ENCODE results near the gene CYTH4.

CYTH4 gene

DNA sequence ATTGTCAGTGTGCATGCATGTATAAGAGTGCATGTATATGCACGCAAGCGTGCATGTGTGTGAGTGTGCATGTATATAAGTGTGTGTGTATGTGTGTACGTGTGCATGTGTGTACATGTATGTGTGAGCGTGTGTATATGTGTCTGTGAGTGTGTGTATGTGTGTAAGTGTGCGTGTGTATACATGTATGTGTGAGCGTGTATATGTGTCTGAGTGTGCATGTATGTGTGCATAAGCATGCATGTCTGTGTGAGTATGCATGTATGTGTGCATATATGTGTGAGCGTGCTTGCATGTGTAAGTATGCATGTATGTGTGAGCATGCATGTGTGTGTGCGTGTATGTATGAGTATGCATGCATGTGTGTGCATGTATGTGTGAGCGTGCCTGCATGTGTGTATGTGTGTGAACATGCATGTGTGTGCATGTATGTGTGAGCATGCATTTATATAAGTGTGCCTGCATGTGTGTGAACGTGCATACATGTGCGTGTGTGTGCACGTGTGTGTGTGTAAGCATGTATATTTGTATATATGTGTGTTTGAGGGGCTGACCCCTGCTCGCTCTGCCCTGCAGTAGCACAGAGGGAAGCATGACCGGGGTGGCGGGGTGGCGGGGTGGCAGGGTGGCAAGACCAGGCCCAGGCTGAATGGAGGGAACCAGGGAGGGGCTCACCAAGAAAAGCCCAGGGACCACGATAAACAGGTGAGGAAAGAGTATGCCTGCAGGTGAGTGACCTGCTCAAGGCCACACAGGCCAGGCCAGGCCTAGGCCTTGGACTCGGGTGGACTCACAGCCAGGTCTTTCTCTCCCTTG is 26.3 kb downstream of the CYTH4 start:
- in situ Hi-C loops (cut with MboI; ENCODE audit: low sequenced_read_pairs, unreplicated experiment) = no loop called here
- TF ChIP-seq, protein P1, sequence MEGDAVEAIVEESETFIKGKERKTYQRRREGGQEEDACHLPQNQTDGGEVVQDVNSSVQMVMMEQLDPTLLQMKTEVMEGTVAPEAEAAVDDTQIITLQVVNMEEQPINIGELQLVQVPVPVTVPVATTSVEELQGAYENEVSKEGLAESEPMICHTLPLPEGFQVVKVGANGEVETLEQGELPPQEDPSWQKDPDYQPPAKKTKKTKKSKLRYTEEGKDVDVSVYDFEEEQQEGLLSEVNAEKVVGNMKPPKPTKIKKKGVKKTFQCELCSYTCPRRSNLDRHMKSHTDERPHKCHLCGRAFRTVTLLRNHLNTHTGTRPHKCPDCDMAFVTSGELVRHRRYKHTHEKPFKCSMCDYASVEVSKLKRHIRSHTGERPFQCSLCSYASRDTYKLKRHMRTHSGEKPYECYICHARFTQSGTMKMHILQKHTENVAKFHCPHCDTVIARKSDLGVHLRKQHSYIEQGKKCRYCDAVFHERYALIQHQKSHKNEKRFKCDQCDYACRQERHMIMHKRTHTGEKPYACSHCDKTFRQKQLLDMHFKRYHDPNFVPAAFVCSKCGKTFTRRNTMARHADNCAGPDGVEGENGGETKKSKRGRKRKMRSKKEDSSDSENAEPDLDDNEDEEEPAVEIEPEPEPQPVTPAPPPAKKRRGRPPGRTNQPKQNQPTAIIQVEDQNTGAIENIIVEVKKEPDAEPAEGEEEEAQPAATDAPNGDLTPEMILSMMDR (IDR thresholded peaks at IDR 0.05; ENCODE audit: borderline replicate concordance, control extremely low read depth, extremely low read depth, insufficient read depth, missing control alignments) = no peak
- DNase-seq (ENCODE audit: low spot score) = no peak

DNA sequence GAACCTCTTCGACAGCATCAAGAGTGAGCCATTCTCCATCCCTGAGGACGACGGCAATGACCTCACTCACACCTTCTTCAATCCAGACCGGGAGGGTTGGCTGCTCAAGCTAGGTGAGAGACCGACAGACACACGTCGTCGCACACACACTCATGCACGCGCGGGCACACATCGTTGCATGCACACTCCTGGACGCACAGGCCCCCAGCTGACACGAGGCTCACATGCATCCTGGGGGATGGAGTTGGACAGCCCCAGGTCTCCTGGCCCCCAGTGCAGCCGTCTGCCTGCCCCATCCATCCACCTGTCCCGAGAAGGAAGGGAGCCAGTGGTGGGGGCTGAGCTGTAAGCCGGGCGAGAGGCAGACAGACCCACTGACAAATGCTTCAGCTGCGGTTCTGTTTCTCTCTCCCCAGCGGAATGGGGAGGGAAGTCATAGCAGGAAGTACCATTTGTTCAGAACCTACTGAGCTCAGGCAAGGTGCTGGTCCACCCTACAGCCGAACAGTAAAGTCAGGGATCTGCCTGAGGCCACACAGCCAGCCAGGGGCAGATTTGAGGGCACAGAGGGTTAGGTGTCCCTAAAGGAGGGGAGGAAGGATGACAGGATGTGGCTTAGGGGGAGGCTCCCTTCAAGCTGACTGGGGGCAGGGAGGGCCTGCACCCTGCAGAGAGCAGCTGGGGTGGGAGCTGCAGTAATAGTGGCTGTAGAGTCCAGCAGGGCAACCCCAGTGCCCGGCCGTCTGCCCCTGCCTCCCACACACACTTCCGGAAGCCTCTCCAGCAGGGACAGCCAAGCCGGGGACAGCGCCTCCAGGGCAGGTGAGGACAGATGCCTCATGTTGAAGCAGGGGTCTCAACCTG is 27.1 kb downstream of the CYTH4 start:
- peak; percentile 74 for DNase-seq (ENCODE audit: low spot score)
- TF ChIP-seq, protein P1 (IDR thresholded peaks at IDR 0.05; ENCODE audit: borderline replicate concordance, control extremely low read depth, extremely low read depth, insufficient read depth, missing control alignments) = no peak
- in situ Hi-C loops (cut with MboI; ENCODE audit: low sequenced_read_pairs, unreplicated experiment) = loop anchor here (10.0 kb wide), 1 partner anchor 125 kb away; no protein-coding TSS in a partner anchor

DNA sequence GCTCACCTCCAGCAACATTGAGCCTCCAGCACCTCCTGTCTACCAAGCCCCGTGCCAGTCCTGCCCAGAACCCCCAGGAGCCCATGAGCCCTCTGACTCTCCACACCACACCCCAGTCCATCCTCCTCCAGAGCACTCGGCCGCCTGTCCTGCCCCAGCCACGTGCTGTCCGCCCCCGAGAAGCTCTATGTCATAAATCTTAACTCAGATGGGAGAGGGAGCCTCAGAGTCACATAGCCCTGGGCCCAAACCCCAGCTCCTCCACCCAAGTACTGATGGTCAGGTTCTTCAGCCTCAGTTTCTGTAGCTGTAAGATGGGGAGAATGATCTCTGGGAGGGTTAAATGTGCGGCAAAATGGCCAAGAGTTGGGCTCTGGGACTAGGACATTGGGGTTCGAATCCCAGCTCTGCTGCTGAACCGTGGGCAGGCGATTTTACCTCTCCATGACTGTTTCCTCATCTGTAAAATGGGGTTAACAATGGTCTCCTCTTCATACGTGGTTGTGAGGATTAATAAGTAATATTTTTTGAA is 27.8 kb downstream of the CYTH4 start:
- no peak for DNase-seq (ENCODE audit: low spot score)
- in situ Hi-C loops (cut with MboI; ENCODE audit: low sequenced_read_pairs, unreplicated experiment) = loop anchor here (10.0 kb wide), 1 partner anchor 125 kb away; no protein-coding TSS in a partner anchor
- TF ChIP-seq, protein P1 (IDR thresholded peaks at IDR 0.05; ENCODE audit: borderline replicate concordance, control extremely low read depth, extremely low read depth, insufficient read depth, missing control alignments) = no peak

DNA sequence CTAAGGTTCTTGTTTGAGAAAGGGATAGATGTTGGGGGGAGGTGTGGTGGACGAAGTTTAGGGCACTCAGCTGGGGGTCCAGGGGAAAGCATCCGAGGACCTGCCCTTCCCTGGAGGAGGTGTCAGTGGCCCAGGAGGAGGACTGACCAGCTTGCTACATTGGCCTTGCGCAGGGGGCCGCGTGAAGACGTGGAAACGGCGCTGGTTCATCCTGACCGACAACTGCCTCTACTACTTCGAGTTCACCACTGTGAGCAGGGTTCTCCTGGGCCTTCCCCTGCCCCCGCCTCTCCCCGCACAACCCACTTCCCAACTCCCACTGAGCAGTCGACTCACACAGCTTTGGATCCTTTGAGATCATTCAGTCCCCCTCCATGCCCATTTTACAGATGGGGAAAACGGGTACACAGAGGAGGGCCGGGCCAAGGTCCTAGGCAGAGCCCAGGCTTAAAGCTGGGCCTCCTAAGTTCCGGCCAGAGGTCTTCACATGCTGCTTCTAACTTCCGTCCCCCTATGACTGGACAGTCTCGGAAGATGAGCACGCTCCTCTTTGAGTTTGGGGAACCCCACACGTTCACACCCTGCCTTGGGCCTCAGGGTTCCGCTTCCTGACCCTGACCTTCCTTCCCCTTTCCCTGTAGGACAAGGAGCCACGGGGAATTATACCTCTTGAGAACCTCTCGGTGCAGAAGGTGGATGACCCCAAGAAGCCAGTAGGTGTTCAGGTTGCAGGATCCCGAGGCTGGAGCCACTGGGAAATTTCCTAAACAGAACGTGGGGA is 28.7 kb downstream of the CYTH4 start:
- TF ChIP-seq, protein P1 (IDR thresholded peaks at IDR 0.05; ENCODE audit: borderline replicate concordance, control extremely low read depth, extremely low read depth, insufficient read depth, missing control alignments) = no peak
- in situ Hi-C loops (cut with MboI; ENCODE audit: low sequenced_read_pairs, unreplicated experiment) = loop anchor here (10.0 kb wide), 1 partner anchor 124 kb away; no protein-coding TSS in a partner anchor
- DNase-seq (ENCODE audit: low spot score) = peak; percentile 73

DNA sequence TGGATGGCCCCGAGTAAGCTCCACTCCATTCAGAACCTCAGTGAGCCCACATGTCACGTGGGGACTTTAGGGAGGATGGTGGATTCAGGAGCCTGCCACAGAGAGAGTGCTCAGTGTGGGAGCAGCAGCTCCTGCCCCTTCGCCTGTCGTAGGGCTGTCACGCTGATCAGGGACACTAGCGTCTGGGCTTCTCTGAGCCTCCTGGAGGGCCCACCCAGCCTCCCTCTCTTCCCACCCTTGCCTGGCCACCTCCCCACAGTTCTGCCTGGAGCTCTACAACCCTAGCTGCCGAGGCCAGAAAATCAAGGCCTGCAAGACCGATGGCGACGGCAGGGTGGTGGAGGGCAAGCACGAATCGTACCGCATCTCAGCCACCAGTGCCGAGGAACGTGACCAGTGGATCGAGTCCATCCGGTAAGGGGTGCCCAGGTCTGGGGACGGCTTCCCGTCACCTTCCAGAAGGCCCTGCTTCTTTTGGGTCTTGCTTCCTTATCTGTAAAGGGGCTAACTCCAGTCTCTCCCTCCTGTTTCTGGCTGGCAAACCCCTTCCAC is 29.5 kb downstream of the CYTH4 start:
- DNase-seq (ENCODE audit: low spot score) = no peak
- in situ Hi-C loops (cut with MboI; ENCODE audit: low sequenced_read_pairs, unreplicated experiment) = loop anchor here (10.0 kb wide), 1 partner anchor 123 kb away; no protein-coding TSS in a partner anchor
- TF ChIP-seq, protein P1 (IDR thresholded peaks at IDR 0.05; ENCODE audit: borderline replicate concordance, control extremely low read depth, extremely low read depth, insufficient read depth, missing control alignments) = no peak

Measured in GM13976 (cell line).